GM12878 (cell line): ENCODE data around the gene KRT222. TPM values are rescaled to one million over a fixed set of nuclear protein-coding genes. Genes with fewer than 3 reads are reported as not detected.

ENCODE experiments used
- ATAC-seq: fragments of 200-7000 bp; cut with Tn5 transposase; 3 replicates; pipeline ENCODE4 v1.9.1; 2020; ENCODE audit warnings: mild to moderate bottlenecking, moderate library complexity
- BruUV-seq: library from RNA; stranded (reverse); fragments of 400-500 nt; replicated peaks from 2 replicates; lab custom pipeline; 2021; lab: Mats Ljungman, UMichigan
- CTCF ChIA-PET: fragments of 300-600 bp; sonication (Branson Sonifier 250); formaldehyde crosslinking; extraction: SDS; loops from one replicate; lab custom pipeline; 2021; ENCODE audit warnings: inconsistent platforms; lab: Yijun Ruan, JAX
- POLR2A ChIA-PET: fragments of 350-600 bp; formaldehyde crosslinking; extraction: SDS; loops from one replicate; lab custom pipeline; 2021; ENCODE audit warnings: inconsistent platforms; lab: Charles Lee
- RAD21 ChIA-PET: fragments of 300-600 bp; sonication (Branson Sonifier 250); formaldehyde crosslinking; loops from one replicate; lab custom pipeline; 2023; ENCODE audit warnings: antibody characterized with exemption; ENCODE audit not compliant: unreplicated experiment; lab: Charles Lee
- SMC1A ChIA-PET: fragments of 300-600 bp; sonication (Branson Sonifier 250); formaldehyde crosslinking; loops from one replicate; lab custom pipeline; 2023; ENCODE audit not compliant: unreplicated experiment, uncharacterized antibody; lab: Charles Lee
- DNase-seq: peaks from one replicate; pipeline ENCODE4 v3.0.0-alpha.2; 2011; ENCODE audit warnings: low read depth, low spot score
- FAIRE-seq: peaks from 3 replicates; lab custom pipeline; 2011; peaks lifted over from hg19 to GRCh38; lab: Jason Lieb, UNC
- H2AFZ ChIP-seq: 2 replicates; pipeline ENCODE4 v1.6.0; 2011; ENCODE audit warnings: low read depth, low read length, control low read depth; ENCODE audit not compliant: control insufficient read depth
- H3K27ac ChIP-seq: 2 replicates; pipeline ENCODE4 v1.5.1; 2011; ENCODE audit warnings: control low read depth; ENCODE audit not compliant: control insufficient read depth, insufficient read depth
- H3K27me3 ChIP-seq, 2 experiments: replicated peaks in 1 of 2; 2 replicates each; pipeline versions ENCODE4 v1.6.0 to v1.6.1; 2011; ENCODE audit warnings: low read length in 1 of 2; ENCODE audit not compliant: control insufficient read depth in 2 of 2, insufficient read depth in 2 of 2
- H3K36me3 ChIP-seq, 2 experiments: 2 replicates each; pipeline ENCODE4 v1.5.1; 2011; ENCODE audit warnings: low read length in 1 of 2; ENCODE audit not compliant: control insufficient read depth in 2 of 2, insufficient read depth in 2 of 2
- H3K4me1 ChIP-seq: 2 replicates; pipeline ENCODE4 v1.6.1; 2011; ENCODE audit warnings: mild to moderate bottlenecking, low read length, moderate library complexity, mixed read lengths; ENCODE audit not compliant: control insufficient read depth, insufficient read depth
- H3K4me2 ChIP-seq: 2 replicates; pipeline ENCODE4 v1.6.0; 2011; ENCODE audit warnings: control low read depth; ENCODE audit not compliant: control insufficient read depth, insufficient read depth
- H3K4me3 ChIP-seq: fragments of 200-600 bp; sonication (generic); 2 replicates; pipeline ENCODE4 v1.5.1; 2016
- H3K79me2 ChIP-seq: 2 replicates; pipeline ENCODE4 v1.6.0; 2011; ENCODE audit warnings: low read length; ENCODE audit not compliant: control insufficient read depth, insufficient read depth
- H3K9ac ChIP-seq: 2 replicates; pipeline ENCODE4 v1.8.0; 2011; ENCODE audit warnings: low read length, control low read depth, mixed read lengths; ENCODE audit not compliant: control insufficient read depth, insufficient read depth
- H3K9me3 ChIP-seq: replicated peaks from 3 replicates; pipeline ENCODE4 v1.5.1; 2011; ENCODE audit warnings: mild to moderate bottlenecking, low read length; ENCODE audit not compliant: control insufficient read depth, insufficient read depth
- H4K20me1 ChIP-seq: 2 replicates; pipeline ENCODE4 v1.6.0; 2011; ENCODE audit not compliant: control insufficient read depth, insufficient read depth
- ATF7 ChIP-seq: fragments of 450-650 bp; IDR thresholded peaks from 2 replicates; pipeline ENCODE4 v1.6.1; 2016; ENCODE audit warnings: low read depth, mild to moderate bottlenecking
- BMI1 ChIP-seq: fragments of 450-650 bp; IDR thresholded peaks from 2 replicates; pipeline ENCODE4 v1.6.1; 2016; ENCODE audit warnings: mild to moderate bottlenecking, moderate library complexity, borderline replicate concordance
- EP300 ChIP-seq, 2 experiments: fragments of 150-350 bp in 1 of 2; IDR thresholded peaks; 2 replicates each; pipeline ENCODE4 v1.6.1; 2011 to 2012; ENCODE audit warnings: low read depth in 2 of 2, low read length in 2 of 2, borderline replicate concordance in 1 of 2, improper control_type of control experiment in 1 of 2, inconsistent platforms in 1 of 2; ENCODE audit not compliant: control insufficient read depth in 1 of 2
- GABPA ChIP-seq: IDR thresholded peaks from 2 replicates; pipeline ENCODE4 v1.6.1; 2014; ENCODE audit warnings: antibody characterized with exemption, low read depth, mild to moderate bottlenecking, inconsistent platforms
- IKZF2 ChIP-seq, 2 experiments: fragments of 450-650 bp; IDR thresholded peaks; 2 replicates each; pipeline ENCODE4 v1.6.1; 2017; ENCODE audit warnings: mild to moderate bottlenecking in 2 of 2, moderate library complexity in 2 of 2
- KDM1A ChIP-seq: fragments of 200-600 bp; sonication (generic); IDR thresholded peaks from 2 replicates; pipeline ENCODE4 v1.6.1; 2016; ENCODE audit warnings: borderline replicate concordance
- NR2F1 ChIP-seq: fragments of 450-650 bp; conservative IDR thresholded peaks from 2 replicates; pipeline ENCODE4 v1.6.1; 2017; ENCODE audit warnings: mild to moderate bottlenecking
- SIN3A ChIP-seq: IDR thresholded peaks from 2 replicates; pipeline ENCODE4 v1.6.1; 2012; ENCODE audit warnings: low read depth, low read length, improper control_type of control experiment
- SMAD1 ChIP-seq: fragments of 450-650 bp; IDR thresholded peaks from 2 replicates; pipeline ENCODE4 v1.6.1; 2018; ENCODE audit warnings: mild to moderate bottlenecking, low read depth; ENCODE audit not compliant: partially characterized antibody
- SMAD5 ChIP-seq: IDR thresholded peaks from 2 replicates; pipeline ENCODE4 v1.6.1; 2016; ENCODE audit warnings: antibody characterized with exemption, low read depth
- SMARCA5 ChIP-seq: fragments of 450-650 bp; IDR thresholded peaks from 2 replicates; pipeline ENCODE4 v1.6.1; 2017; ENCODE audit warnings: mild to moderate bottlenecking
- SP1 ChIP-seq: IDR thresholded peaks from one replicate; pipeline ENCODE4 v1.6.1; 2011; ENCODE audit warnings: low read depth, low read length
- SREBF1 ChIP-seq: IDR thresholded peaks from 2 replicates; pipeline ENCODE4 v1.6.1; 2012; ENCODE audit warnings: mild to moderate bottlenecking, low read length
- ZSCAN29 ChIP-seq: fragments of 450-650 bp; IDR thresholded peaks from 2 replicates; pipeline ENCODE4 v1.6.1; 2017; ENCODE audit warnings: mild to moderate bottlenecking, moderate library complexity
- WGBS: methylation state at CpG from one replicate; pipeline ENCODE4 v1.1.6; 2016; ENCODE audit warnings: low lambda C conversion rate; ENCODE audit not compliant: insufficient replicate concordance, insufficient coverage; ENCODE audit errors: missing lambda C conversion rate; 5-methylcytosine and 5-hydroxymethylcytosine counted together
- in situ Hi-C: fragments of 300-500 bp; cut with MboI; formaldehyde crosslinking; loops from 9 replicates; pipeline ENCODE4 v1.14.3; 2018; ENCODE audit warnings: mixed read lengths
- intact Hi-C: fragments of 100-400 bp; cut with micrococcal nuclease; formaldehyde crosslinking; loops from one replicate; pipeline ENCODE4 v1.14.2; 2022; ENCODE audit not compliant: unreplicated experiment
- polyA plus RNA-seq, 11 experiments: library from polyadenylated mRNA; depleted of rRNA in 4 of 11; unstranded in 6 of 11; stranded (reverse) in 5 of 11; fragments of >200 nt; fragmentation: Nextera tagmentation in 4 of 11; fragmentation: Illumina TruSeq in 1 of 11; extraction: Ambion mirVana in 4 of 11; extraction: Trizol in 1 of 11; gene quantifications; 1 replicate in 1 of 11; 2 replicates in 10 of 11; pipeline versions ENCODE4 v1.2.1 to v1.2.3, GENCODE V29; 2011 to 2016; ENCODE audit warnings: inconsistent platforms in 2 of 11, missing spikeins in 2 of 11, low read depth in 1 of 11
- total RNA-seq, 4 experiments: library from RNA; depleted of rRNA in 3 of 4; stranded (reverse); fragments of >200 nt in 3 of 4; fragmentation: Illumina TruSeq in 1 of 4; extraction: Trizol in 1 of 4; gene quantifications; 2 replicates each; pipeline versions ENCODE4 v1.2.1 to v1.2.3, GENCODE V29; 2013 to 2021
- TF ChIP-seq, protein P1 (sequence below): fragments of 450-650 bp; IDR thresholded peaks from 2 replicates; pipeline ENCODE4 v1.6.1; 2017; ENCODE audit warnings: borderline replicate concordance

The KRT222 gene
- total and polyA plus RNA-seq, 10 of the 15 experiments (the other 5 are each of a cell fraction or from before 2014, with no cell fraction given): 0.21 to 6.4 (median 0.54) TPM; not detected in 1

DNA sequence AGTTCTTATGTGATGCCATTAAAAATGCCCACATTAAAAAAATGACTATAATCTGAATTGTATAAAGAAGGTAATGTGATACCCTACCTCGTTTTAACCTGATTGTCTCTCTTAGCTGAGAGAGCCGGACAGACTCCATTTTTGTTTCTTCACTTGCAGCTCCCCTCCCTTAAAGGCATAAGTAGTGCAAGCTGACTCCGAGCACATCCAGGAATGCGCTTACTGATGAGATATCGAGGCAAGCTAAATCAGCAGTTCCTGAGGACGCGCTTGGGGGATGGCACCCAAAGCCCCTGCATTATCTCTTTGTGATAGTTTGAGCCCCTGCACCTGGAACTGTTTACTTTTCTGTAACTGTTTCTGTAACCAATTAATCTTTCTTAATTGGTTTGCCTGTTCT is 32.3 kb upstream of the KRT222 start (continued):
- TF ChIP-seq KDM1A (no peak), IKZF2 (IDR thresholded peaks at IDR 0.05) (no peak), SMARCA5 (no peak), NR2F1 (no peak), GABPA (no peak), SMAD1 (no peak), ZSCAN29 (no peak), SREBF1 (no peak), SMAD5 (no peak), SP1 (no peak)
- TF ChIP-seq, protein P1, sequence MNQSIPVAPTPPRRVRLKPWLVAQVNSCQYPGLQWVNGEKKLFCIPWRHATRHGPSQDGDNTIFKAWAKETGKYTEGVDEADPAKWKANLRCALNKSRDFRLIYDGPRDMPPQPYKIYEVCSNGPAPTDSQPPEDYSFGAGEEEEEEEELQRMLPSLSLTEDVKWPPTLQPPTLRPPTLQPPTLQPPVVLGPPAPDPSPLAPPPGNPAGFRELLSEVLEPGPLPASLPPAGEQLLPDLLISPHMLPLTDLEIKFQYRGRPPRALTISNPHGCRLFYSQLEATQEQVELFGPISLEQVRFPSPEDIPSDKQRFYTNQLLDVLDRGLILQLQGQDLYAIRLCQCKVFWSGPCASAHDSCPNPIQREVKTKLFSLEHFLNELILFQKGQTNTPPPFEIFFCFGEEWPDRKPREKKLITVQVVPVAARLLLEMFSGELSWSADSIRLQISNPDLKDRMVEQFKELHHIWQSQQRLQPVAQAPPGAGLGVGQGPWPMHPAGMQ: no peak

- Histone ChIP-seq H2AFZ (no peak overlapping the region), H3K79me2 (no peaks in the 10 kb centered on the region), H3K4me3 (no peak overlapping the region), H3K27me3 (no peaks in the 10 kb centered on the region; a peak in 1 of 4 replicates), H3K4me1 (no peaks in the 10 kb centered on the region), H4K20me1 (no peaks in the 10 kb centered on the region), H3K9me3 (no peaks in the 10 kb centered on the region), H3K4me2 (no peak overlapping the region), H3K27ac (no peak overlapping the region), H3K9ac (no peak overlapping the region), H3K36me3 (no peaks in the 10 kb centered on the region)
- POLR2A ChIA-PET: no interaction called here
- no TSS peak for BruUV-seq
- RAD21 ChIA-PET: no interaction called here
- in situ Hi-C loops: no loop called here
- CTCF ChIA-PET: interaction anchor here (1.8 kb wide), 1 partner anchor 12 kb away, joined by 5 read pairs; no protein-coding TSS in a partner anchor
- 16% methylated on average over 3 of the region's 3 CpGs for WGBS
- SMC1A ChIA-PET: interaction anchor here (1.1 to 8.1 kb wide), 4 partner anchors 9 to 31 kb away, joined by 3 to 58 read pairs (median 6); no protein-coding TSS in a partner anchor
- DNase-seq (no peak), FAIRE-seq (no peak), ATAC-seq (no peak)
- TF ChIP-seq SIN3A (no peak), BMI1 (no peak), SMAD5 (no peak), ATF7 (no peak), EP300 (IDR thresholded peaks at IDR 0.05; ENCODE audit: borderline replicate concordance in 1 of 2, control insufficient read depth in 1 of 2, low read depth in 2 of 2, low read length in 2 of 2) (no peak)
- intact Hi-C loops: no loop called here
Observed at GRCh38 chr17:40696651-40697072, 31.7 kb upstream of the KRT222 start.
